Lung (tissue), 12 donors: ENCODE data around the gene SIK3. TPM values are rescaled to one million over a fixed set of nuclear protein-coding genes. Genes with fewer than 3 reads are reported as not detected.

Experiments used
- ATAC-seq: fragments of 200-7000 bp; cut with Tn5 transposase; one replicate; pipeline ENCODE4 v1.9.1; 2020; ENCODE audit warnings: moderate number of reproducible peaks; ENCODE audit not compliant: insufficient read depth, low FRiP score
- DNase-seq, 3 donors: peaks; one replicate each; pipeline ENCODE4 v3.0.0-alpha.2; 2013 to 2017
- H3K27ac ChIP-seq, 2 donors: one replicate each; pipeline ENCODE4 v1.5.1; 2013; ENCODE audit warnings: mild to moderate bottlenecking in 2 of 2, moderate library complexity in 2 of 2, control low read depth in 1 of 2, inconsistent platforms in 1 of 2, low read depth in 1 of 2, low read length in 1 of 2
- H3K27me3 ChIP-seq, 3 donors: one replicate each; pipeline ENCODE4 v1.5.1; 2013; ENCODE audit warnings: low read length in 2 of 3; ENCODE audit not compliant: control insufficient read depth in 3 of 3, insufficient read depth in 3 of 3
- H3K36me3 ChIP-seq, 4 donors: one replicate each; pipeline ENCODE4 v1.5.1; 2013; ENCODE audit warnings: low read length in 4 of 4, mild to moderate bottlenecking in 1 of 4, moderate library complexity in 1 of 4; ENCODE audit not compliant: control insufficient read depth in 4 of 4, insufficient read depth in 4 of 4
- H3K4me1 ChIP-seq, 5 donors: one replicate each; pipeline ENCODE4 v1.5.1; 2013; ENCODE audit warnings: low read length in 5 of 5, mild to moderate bottlenecking in 2 of 5, moderate library complexity in 1 of 5; ENCODE audit not compliant: control insufficient read depth in 5 of 5, insufficient read depth in 5 of 5
- H3K4me3 ChIP-seq: one replicate; pipeline ENCODE4 v1.5.1; 2013; ENCODE audit warnings: mild to moderate bottlenecking, control low read depth, moderate library complexity
- H3K9ac ChIP-seq, 2 donors: one replicate each; pipeline ENCODE4 v1.5.1; 2013; ENCODE audit warnings: low read length in 2 of 2, control low read depth in 1 of 2; ENCODE audit not compliant: insufficient read depth in 1 of 2
- H3K9me3 ChIP-seq, 4 donors: one replicate each; pipeline ENCODE4 v1.5.1; 2013; ENCODE audit warnings: low read length in 3 of 4, mild to moderate bottlenecking in 1 of 4, moderate library complexity in 1 of 4; ENCODE audit not compliant: control insufficient read depth in 4 of 4, insufficient read depth in 3 of 4
- WGBS, 2 donors: extraction: QIAGEN DNeasy Blood & Tissue Kit; methylation state at CpG; one replicate each; pipeline ENCODE4 v1.1.7; 2013; 5-methylcytosine and 5-hydroxymethylcytosine counted together
- polyA plus RNA-seq, 2 donors: library from polyadenylated mRNA; stranded (reverse); fragments of 200-250 nt; gene quantifications; one replicate each; pipeline ENCODE4 v1.2.1, GENCODE V29; 2013
- total RNA-seq, 2 donors: library from RNA; depleted of rRNA in 1 of 2; stranded (reverse); fragments of >200 nt in 1 of 2; gene quantifications; one replicate each; pipeline ENCODE4 v1.2.1, GENCODE V29; 2014 to 2021
- TF ChIP-seq, protein P1 (sequence below): IDR thresholded peaks from 2 replicates; pipeline ENCODE4 v1.5.1; 2012; ENCODE audit warnings: mild to moderate bottlenecking; ENCODE audit errors: control extremely low read depth, extremely low read depth
- donor health status: control.
- donor health status: control.
- donor health status: Bipolar disorder and iron deficiency.
- donor health status: healthy.
- donor health status: DM: yes; HTN: yes; CAD: no.

Gene SIK3
- total and polyA plus RNA-seq, 4 donors, result 9.0 to 43.4 (median 29.6) TPM

DNA sequence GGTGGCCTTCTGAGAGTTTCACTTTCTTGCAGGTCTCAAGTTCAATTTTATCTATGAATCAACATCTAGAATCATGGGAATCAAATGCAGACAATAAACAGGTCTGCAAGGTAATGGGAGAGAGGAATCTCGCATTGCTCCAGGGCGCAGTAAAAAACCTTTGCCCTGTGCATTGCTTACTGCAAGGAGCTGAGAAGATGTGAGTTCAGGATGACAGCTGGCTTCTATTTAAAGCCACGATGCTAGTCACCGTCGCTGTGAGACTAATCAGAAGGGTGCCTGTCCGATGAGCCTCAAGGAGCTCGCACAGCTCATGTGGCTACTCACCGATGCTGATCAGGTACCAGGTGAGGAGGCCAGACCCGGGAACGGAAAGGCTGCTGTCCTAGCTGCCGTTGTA is 230.6 kb downstream of the SIK3 start:
- Histone ChIP-seq H3K27ac (peak overlapping the region in 1 of 2 donors; percentile 55), H3K4me1 (peaks cover 0 to 11% (median 0%) of the 10 kb centered on the region in 5 donors), H3K9ac (no peak overlapping the region), H3K4me3 (no peak overlapping the region), H3K9me3 (no peaks in the 10 kb centered on the region), H3K36me3 (peaks cover 29 to 50% (median 33%) of the 10 kb centered on the region in 4 donors), H3K27me3 (no peaks in the 10 kb centered on the region)
- TF ChIP-seq, protein P1, sequence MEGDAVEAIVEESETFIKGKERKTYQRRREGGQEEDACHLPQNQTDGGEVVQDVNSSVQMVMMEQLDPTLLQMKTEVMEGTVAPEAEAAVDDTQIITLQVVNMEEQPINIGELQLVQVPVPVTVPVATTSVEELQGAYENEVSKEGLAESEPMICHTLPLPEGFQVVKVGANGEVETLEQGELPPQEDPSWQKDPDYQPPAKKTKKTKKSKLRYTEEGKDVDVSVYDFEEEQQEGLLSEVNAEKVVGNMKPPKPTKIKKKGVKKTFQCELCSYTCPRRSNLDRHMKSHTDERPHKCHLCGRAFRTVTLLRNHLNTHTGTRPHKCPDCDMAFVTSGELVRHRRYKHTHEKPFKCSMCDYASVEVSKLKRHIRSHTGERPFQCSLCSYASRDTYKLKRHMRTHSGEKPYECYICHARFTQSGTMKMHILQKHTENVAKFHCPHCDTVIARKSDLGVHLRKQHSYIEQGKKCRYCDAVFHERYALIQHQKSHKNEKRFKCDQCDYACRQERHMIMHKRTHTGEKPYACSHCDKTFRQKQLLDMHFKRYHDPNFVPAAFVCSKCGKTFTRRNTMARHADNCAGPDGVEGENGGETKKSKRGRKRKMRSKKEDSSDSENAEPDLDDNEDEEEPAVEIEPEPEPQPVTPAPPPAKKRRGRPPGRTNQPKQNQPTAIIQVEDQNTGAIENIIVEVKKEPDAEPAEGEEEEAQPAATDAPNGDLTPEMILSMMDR, result no peak
- ATAC-seq (no peak), DNase-seq (no peak)
- WGBS, 2 donors, result 96 to 97% methylated on average over 11 of the region's 11 CpGs

DNA sequence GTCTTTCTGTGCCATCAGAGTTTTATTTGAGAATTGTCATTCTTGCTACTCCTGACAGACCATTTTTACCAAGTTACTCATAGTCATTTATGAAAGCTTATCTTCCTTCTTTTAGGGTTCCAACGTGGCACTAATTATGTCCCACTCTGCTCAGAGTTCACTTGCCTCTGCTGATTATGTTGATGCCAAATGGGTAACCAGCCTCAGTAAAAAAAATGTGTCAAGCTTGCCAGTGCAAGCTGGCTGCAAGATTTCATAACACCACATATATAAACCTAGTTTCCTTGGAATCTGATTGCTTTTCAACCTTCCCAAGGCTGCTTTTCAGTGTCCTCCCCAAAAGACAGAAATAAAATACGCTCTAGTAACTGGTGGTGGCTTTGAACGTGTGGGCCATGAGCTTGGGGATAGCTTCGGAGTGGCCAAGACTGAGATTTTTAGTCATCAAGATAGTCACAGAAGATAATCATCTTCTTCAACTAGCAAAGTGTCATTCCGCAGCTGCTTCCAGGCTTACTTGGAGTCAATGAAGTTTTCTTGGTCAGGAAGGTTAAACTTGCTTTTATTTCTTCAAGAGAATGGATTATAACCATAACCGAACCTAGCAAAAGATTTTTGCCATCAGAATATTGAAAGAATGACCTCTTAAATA is 231.3 kb downstream of the SIK3 start:
- peaks cover 0 to 11% (median 0%) of the 10 kb centered on the region in 5 donors for H3K4me1 ChIP-seq
- no peaks in the 10 kb centered on the region for H3K9me3 ChIP-seq
- peaks cover 29 to 50% (median 38%) of the 10 kb centered on the region in 4 donors for H3K36me3 ChIP-seq
- H3K27me3 ChIP-seq, result no peaks in the 10 kb centered on the region
- peak overlapping the region in 1 of 2 donors; percentile 13 for H3K27ac ChIP-seq
- TF ChIP-seq, protein P1, result no peak
- H3K9ac ChIP-seq, result no peak overlapping the region
- 95% methylated on average over 6 of the region's 6 CpGs for WGBS, 2 donors
- H3K4me3 ChIP-seq, result no peak overlapping the region
- no peak for ATAC-seq
- no peak for DNase-seq

DNA sequence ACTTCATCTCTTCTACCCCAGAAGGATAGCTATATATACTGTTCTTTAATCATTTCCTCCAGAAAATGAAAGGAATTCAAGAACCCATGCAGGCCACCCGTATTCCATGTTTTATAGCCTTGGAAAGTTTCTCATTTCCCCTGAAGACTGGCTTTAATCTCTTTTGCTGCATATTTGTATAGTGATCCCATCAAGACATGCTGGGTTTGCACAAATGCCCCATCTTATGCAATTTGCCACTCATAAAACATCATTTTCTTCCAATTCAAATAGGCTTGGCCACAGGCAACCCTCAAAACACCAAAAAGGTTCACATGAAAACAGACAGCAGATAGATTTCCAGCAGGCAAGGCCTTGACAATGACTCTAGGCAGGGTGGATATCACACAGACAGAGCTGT is 232.5 kb downstream of the SIK3 start:
- Histone ChIP-seq H3K9ac (no peak overlapping the region), H3K36me3 (peaks cover 34 to 52% (median 43%) of the 10 kb centered on the region in 4 donors), H3K27me3 (no peaks in the 10 kb centered on the region), H3K4me3 (no peak overlapping the region), H3K9me3 (no peaks in the 10 kb centered on the region), H3K4me1 (peaks cover 0 to 7% (median 0%) of the 10 kb centered on the region in 5 donors), H3K27ac (no peak overlapping the region)
- ATAC-seq (no peak), DNase-seq (no peak)
- TF ChIP-seq, protein P1, result no peak
- 85 to 91% methylated on average over 1 of the region's 1 CpG for WGBS, 2 donors

DNA sequence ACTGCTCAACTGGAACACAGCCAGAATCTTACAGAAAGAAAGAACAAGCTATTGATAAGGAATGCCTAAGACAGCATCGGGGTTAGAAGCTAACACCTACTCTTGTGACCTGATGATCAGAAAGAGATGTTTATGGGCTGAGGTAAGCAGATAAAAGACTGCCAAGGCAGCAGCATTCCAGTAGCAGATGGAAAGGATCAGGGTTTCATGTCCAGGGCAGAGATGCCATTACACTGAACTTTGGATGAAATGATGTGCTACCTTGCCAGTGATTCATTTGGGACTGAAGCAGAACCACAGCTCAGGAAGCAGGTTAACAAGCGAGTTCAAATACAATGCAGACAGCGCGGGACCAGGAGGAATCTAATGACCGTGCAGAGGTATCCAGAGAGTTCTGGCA is 233.7 kb downstream of the SIK3 start:
- no peak overlapping the region for H3K4me3 ChIP-seq
- H3K9me3 ChIP-seq, result no peaks in the 10 kb centered on the region
- peaks cover 0 to 7% (median 0%) of the 10 kb centered on the region in 5 donors for H3K4me1 ChIP-seq
- no peaks in the 10 kb centered on the region for H3K27me3 ChIP-seq
- ATAC-seq (no peak), DNase-seq (no peak)
- no peak overlapping the region for H3K9ac ChIP-seq
- WGBS, 2 donors, result 94 to 97% methylated on average over 5 of the region's 5 CpGs
- H3K36me3 ChIP-seq, result peaks cover 31 to 50% (median 44%) of the 10 kb centered on the region in 4 donors
- TF ChIP-seq, protein P1, result no peak
- no peak overlapping the region for H3K27ac ChIP-seq
